Nephron progenitor cell (in vitro differentiated cells): ENCODE results near the gene MACROD2.

Experiments used
- DNase-seq: peaks from one replicate; pipeline ENCODE4 v3.0.0; 2021
- H3K27ac Mint-ChIP-seq: 2 replicates; pipeline ENCODE4 v1.8.0; 2021; ENCODE audit warnings: mild to moderate bottlenecking, moderate library complexity, mixed read lengths
- H3K27me3 Mint-ChIP-seq: 2 replicates; pipeline ENCODE4 v1.8.0; 2021; ENCODE audit warnings: mild to moderate bottlenecking, low read depth, mixed read lengths; ENCODE audit not compliant: poor library complexity
- H3K36me3 Mint-ChIP-seq: 2 replicates; pipeline ENCODE4 v1.8.0; 2021; ENCODE audit warnings: low read depth, mixed read lengths
- H3K4me1 Mint-ChIP-seq: 2 replicates; pipeline ENCODE4 v1.8.0; 2021; ENCODE audit warnings: mixed read lengths
- H3K4me3 Mint-ChIP-seq: 2 replicates; pipeline ENCODE4 v1.8.0; 2021; ENCODE audit warnings: mild to moderate bottlenecking, moderate library complexity, mixed read lengths
- H3K9me3 Mint-ChIP-seq: 2 replicates; pipeline ENCODE4 v1.8.0; 2021; ENCODE audit warnings: mild to moderate bottlenecking, moderate library complexity, mixed read lengths
- TF ChIP-seq, protein P1 (sequence below): fragments of 200-600 bp; sonication (generic); IDR thresholded peaks from 2 replicates; pipeline ENCODE4 v1.5.0; 2021; ENCODE audit warnings: antibody characterized with exemption

MACROD2 gene

DNA sequence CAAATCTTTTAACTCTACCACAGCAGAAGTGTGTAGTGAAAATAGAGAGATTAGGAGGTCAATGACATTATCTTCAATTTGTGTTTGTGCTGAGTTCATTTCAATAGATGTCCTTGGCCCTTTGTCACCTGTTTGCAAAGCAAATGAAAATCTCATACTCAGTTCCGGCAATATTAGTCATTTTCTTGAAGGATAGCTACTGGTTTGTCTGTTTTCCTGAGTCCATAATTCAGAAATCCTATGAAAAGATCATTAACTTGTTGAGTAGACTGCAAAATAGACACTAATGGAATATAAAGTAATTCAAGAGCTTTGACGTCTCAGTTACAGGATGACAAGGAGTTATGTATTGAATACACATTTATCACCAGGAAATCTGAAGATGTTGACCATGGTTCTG lies 1163.2 kb downstream of the MACROD2 start:
- peaks cover 7% of the 10 kb centered on the region for H3K9me3 Mint-ChIP-seq
- TF ChIP-seq, protein P1, sequence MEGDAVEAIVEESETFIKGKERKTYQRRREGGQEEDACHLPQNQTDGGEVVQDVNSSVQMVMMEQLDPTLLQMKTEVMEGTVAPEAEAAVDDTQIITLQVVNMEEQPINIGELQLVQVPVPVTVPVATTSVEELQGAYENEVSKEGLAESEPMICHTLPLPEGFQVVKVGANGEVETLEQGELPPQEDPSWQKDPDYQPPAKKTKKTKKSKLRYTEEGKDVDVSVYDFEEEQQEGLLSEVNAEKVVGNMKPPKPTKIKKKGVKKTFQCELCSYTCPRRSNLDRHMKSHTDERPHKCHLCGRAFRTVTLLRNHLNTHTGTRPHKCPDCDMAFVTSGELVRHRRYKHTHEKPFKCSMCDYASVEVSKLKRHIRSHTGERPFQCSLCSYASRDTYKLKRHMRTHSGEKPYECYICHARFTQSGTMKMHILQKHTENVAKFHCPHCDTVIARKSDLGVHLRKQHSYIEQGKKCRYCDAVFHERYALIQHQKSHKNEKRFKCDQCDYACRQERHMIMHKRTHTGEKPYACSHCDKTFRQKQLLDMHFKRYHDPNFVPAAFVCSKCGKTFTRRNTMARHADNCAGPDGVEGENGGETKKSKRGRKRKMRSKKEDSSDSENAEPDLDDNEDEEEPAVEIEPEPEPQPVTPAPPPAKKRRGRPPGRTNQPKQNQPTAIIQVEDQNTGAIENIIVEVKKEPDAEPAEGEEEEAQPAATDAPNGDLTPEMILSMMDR: no peak
- H3K4me3 Mint-ChIP-seq: no peak overlapping the region
- no peaks in the 10 kb centered on the region for H3K36me3 Mint-ChIP-seq
- H3K4me1 Mint-ChIP-seq: no peaks in the 10 kb centered on the region
- H3K27me3 Mint-ChIP-seq: peaks cover 3% of the 10 kb centered on the region
- no peak overlapping the region for H3K27ac Mint-ChIP-seq
- DNase-seq: no peak

DNA sequence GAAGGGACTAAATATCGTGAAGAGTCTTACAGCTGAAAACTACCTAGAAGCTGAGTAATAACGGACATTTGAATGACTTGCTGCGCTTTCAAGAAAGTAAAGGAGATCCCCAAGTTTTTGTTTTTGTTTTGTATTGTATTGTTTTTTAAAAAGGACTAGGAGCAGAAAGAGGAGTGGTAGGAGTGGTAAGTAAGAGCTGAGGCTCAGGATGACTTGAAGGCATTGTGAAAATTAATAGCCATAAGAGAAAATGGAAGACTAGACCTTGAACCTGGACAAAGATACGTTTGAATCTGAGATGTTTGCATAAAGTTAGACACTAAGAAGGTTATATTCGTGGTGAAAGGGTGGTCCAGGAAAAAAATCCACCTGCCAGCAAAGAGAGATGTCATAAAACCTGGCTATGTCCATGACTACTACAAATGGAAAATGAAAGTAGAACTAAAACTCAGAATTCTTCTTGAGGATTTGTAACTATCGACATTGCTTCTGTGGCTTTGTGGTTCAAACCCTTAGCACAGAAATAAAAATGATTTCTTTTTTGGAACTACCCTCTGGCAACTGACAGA lies 1166.8 kb downstream of the MACROD2 start:
- no peaks in the 10 kb centered on the region for H3K36me3 Mint-ChIP-seq
- H3K27me3 Mint-ChIP-seq: peaks cover 3% of the 10 kb centered on the region
- no peaks in the 10 kb centered on the region for H3K4me1 Mint-ChIP-seq
- peaks cover 15% of the 10 kb centered on the region for H3K9me3 Mint-ChIP-seq
- no peak overlapping the region for H3K4me3 Mint-ChIP-seq
- H3K27ac Mint-ChIP-seq: no peak overlapping the region
- TF ChIP-seq, protein P1: no peak
- DNase-seq: no peak

DNA sequence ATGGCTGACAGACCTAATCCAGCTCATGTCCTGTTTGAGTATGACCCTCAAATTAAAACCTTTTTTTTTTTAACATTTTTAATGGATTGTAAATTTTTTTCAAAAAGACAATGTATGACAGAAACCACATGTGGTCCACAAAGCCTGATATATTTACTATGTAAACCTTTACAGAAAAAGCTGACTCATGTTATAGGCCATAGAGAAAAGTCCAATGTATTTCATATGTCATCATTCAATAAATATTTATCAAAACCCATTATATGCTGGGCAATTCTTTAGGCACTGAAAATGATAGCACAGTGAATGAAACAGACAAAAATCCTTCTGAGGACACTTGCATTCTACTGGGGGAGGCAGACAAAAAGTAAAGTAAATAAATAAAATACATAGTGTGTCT lies 1168.3 kb downstream of the MACROD2 start:
- DNase-seq: no peak
- TF ChIP-seq, protein P1: no peak
- Mint-ChIP-seq H3K27ac (no peak overlapping the region), H3K27me3 (peaks cover 3% of the 10 kb centered on the region), H3K36me3 (no peaks in the 10 kb centered on the region), H3K9me3 (peaks cover 9% of the 10 kb centered on the region), H3K4me1 (no peaks in the 10 kb centered on the region), H3K4me3 (no peak overlapping the region)

DNA sequence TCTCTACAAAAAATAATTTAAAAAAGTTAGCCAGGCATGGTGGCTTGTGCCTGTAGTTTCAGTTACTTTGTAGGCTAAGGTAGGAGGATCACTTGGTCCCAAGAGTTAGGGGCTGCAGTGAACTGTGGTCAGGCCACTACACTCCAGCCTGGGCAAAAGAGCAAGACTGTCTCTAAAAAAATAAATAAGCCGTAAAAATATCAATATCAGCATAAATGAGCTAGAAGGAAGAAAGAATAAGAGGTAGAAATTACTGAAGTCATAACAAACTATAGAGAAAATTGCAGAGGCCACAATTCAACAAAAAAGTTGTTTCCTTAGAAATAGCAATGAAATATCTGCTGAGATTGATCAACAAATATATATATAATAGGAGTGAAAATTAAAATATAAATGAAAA lies 1169.4 kb downstream of the MACROD2 start:
- no peaks in the 10 kb centered on the region for H3K4me1 Mint-ChIP-seq
- no peak for DNase-seq
- peaks cover 3% of the 10 kb centered on the region for H3K27me3 Mint-ChIP-seq
- no peak overlapping the region for H3K4me3 Mint-ChIP-seq
- H3K9me3 Mint-ChIP-seq: peaks cover 9% of the 10 kb centered on the region
- no peak overlapping the region for H3K27ac Mint-ChIP-seq
- H3K36me3 Mint-ChIP-seq: no peaks in the 10 kb centered on the region
- TF ChIP-seq, protein P1: no peak

DNA sequence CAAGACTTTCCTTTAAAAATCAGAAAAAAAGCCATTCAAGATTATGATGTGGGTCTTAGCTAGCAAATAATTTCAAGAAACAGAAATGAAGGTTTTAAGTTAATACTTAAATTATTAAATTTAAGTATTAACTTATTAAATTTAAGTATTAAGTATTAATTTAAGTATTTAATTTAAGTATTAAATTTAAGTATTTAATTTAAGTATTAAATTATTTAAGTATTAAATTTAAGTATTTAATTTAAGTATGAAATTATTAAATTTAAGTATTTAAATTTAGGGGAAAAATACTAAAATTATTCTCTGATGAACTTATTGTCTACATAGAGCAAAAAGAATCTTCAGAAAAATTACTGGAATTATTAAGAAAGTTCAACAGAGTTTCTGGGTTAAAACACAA lies 1171.4 kb downstream of the MACROD2 start:
- Mint-ChIP-seq H3K4me3 (no peak overlapping the region), H3K27me3 (peaks cover 4% of the 10 kb centered on the region), H3K27ac (no peak overlapping the region), H3K4me1 (no peaks in the 10 kb centered on the region), H3K36me3 (no peaks in the 10 kb centered on the region), H3K9me3 (peaks cover 9% of the 10 kb centered on the region)
- TF ChIP-seq, protein P1: no peak
- DNase-seq: no peak

DNA sequence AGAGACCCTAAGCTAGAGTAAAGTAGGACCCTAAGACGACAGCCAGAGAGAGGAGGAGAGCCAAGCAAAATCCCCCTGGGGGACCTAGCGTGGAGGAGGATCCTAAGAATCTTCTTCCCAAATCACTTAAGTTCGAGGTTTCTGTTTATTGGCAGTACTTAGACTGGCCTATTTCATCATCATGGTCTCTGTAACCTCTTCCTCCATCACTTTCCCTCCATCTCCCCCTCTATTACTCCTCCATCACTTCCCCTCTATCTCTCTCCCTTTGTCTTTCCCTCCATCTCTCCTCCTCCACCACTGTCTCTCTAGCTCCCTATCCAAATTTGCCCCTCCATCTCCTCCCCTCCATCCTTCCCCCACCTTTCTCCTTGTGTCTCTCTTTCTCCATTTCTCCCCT lies 1175.7 kb downstream of the MACROD2 start:
- Mint-ChIP-seq H3K4me1 (no peaks in the 10 kb centered on the region), H3K27ac (no peak overlapping the region), H3K27me3 (peaks cover 4% of the 10 kb centered on the region), H3K4me3 (no peak overlapping the region), H3K9me3 (peaks cover 2% of the 10 kb centered on the region), H3K36me3 (no peaks in the 10 kb centered on the region)
- DNase-seq: no peak
- TF ChIP-seq, protein P1: no peak
